Measurements from ENCODE around the gene TRABD2B.

The TRABD2B gene

DNA sequence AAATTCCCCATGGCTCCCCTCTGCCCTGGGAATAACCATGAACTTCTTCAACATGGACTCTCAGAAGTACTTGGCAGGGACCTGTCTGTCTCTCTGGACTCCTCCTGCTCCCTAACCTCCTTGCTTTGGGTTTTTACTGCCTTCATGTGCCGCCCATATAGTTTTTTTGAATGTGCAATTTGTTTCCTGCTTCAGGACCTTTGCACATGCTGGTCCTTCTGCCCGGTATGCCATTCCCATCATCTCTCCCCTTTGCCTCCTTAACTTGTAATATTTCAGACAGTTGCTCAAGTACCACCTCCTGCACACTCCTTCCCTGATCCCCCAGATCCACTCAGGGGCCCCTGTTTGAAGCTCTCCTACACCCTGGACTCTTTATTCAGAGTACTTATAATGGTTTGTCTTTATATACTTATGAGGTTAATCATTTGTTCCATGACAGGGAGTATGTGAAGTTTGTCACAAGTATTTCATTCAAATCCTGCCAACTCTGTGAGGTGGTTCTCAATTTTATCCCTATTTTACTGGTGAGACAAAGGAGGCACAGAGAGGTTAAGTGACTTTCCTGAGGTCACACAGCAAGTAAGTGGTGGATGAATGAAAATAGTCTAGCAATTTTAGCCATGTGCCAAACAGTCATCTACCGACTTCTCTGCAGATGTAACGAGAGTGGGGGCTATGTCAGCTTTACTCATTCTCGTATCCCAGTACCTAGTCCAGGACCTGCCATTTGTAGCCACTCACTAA, 180.7 kb downstream of the TRABD2B start:
- Histone ChIP-seq H3K9me2 (replicated peaks; ENCODE audit: insufficient read depth, low read length) (no peaks in the 10 kb centered on the region), H3K9ac (ENCODE audit: low read length) (no peak overlapping the region), H3K79me2 (ENCODE audit: insufficient read depth, low read length) (no peaks in the 10 kb centered on the region), H3K4me2 (ENCODE audit: low read depth, low read length, poor library complexity, severe bottlenecking) (no peak overlapping the region), H3K36me3 (ENCODE audit: low read length) (no peaks in the 10 kb centered on the region), H3F3A (ENCODE audit: insufficient read depth) (no peaks in the 10 kb centered on the region), H3K9me3 (ENCODE audit: insufficient read depth, low read length) (no peaks in the 10 kb centered on the region), H4K20me1 (ENCODE audit: low read depth, low read length) (no peaks in the 10 kb centered on the region), H3K4me3 (ENCODE audit: insufficient read depth, low read length, poor library complexity, severe bottlenecking) (no peak overlapping the region), H3K27ac (ENCODE audit: low read depth, low read length) (no peak overlapping the region), H2AFZ (ENCODE audit: low read depth, low read length, severe bottlenecking) (no peak overlapping the region), H3K27me3 (ENCODE audit: low read length) (no peaks in the 10 kb centered on the region)
- no peak for TF ChIP-seq EZH2phosphoT487 (conservative IDR thresholded peaks at IDR 0.05; ENCODE audit: low read length)
- TF ChIP-seq, protein P1, sequence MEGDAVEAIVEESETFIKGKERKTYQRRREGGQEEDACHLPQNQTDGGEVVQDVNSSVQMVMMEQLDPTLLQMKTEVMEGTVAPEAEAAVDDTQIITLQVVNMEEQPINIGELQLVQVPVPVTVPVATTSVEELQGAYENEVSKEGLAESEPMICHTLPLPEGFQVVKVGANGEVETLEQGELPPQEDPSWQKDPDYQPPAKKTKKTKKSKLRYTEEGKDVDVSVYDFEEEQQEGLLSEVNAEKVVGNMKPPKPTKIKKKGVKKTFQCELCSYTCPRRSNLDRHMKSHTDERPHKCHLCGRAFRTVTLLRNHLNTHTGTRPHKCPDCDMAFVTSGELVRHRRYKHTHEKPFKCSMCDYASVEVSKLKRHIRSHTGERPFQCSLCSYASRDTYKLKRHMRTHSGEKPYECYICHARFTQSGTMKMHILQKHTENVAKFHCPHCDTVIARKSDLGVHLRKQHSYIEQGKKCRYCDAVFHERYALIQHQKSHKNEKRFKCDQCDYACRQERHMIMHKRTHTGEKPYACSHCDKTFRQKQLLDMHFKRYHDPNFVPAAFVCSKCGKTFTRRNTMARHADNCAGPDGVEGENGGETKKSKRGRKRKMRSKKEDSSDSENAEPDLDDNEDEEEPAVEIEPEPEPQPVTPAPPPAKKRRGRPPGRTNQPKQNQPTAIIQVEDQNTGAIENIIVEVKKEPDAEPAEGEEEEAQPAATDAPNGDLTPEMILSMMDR (IDR thresholded peaks at IDR 0.05; ENCODE audit: insufficient read depth, low read length, poor library complexity, severe bottlenecking) = no peak

DNA sequence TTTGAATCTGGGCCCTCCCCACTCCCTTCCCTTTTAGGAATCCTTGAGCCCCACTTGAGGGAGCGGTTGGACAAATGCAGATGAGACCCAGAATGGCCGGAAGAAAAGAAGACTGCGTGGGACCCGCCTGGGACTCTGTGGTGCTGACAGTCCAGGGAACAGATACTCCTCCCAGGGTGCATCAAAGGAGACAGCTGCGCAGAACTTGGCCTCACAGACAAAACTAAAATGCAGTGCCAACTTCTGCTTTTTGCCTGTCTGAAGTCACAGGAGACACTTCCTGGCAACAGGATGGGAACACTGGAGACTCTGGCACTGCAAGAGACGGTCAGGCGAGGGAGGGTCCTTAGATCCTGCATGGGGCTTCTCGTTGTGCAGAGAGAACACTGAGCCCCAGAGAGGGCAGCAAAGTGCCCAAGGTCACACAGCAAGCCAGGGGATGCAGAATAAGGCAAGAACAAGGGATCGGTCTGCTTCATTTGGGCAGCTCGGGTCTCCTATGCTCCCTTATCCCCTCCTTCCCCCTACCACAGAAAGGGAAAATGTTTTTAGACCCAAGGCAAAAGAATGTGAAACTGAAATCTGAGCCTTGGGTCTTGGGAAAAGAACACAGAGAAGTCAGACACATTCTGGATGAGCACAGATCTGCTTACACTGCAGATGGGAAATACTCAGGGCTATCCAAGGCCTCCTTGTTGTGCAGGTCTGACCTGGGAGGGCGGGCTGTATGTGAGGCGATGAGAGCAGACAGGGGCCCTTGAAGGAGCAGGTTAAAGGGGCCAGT, 182.4 kb downstream of the TRABD2B start:
- no peaks in the 10 kb centered on the region for H3K27me3 ChIP-seq (ENCODE audit: low read length)
- H4K20me1 ChIP-seq (ENCODE audit: low read depth, low read length) = no peaks in the 10 kb centered on the region
- no peak overlapping the region for H3K4me2 ChIP-seq (ENCODE audit: low read depth, low read length, poor library complexity, severe bottlenecking)
- no peaks in the 10 kb centered on the region for H3K9me3 ChIP-seq (ENCODE audit: insufficient read depth, low read length)
- H3K9me2 ChIP-seq (replicated peaks; ENCODE audit: insufficient read depth, low read length) = no peaks in the 10 kb centered on the region
- H3K36me3 ChIP-seq (ENCODE audit: low read length) = no peaks in the 10 kb centered on the region
- H3K27ac ChIP-seq (ENCODE audit: low read depth, low read length) = no peak overlapping the region
- H3K9ac ChIP-seq (ENCODE audit: low read length) = no peak overlapping the region
- H3F3A ChIP-seq (ENCODE audit: insufficient read depth) = no peaks in the 10 kb centered on the region
- no peak overlapping the region for H3K4me3 ChIP-seq (ENCODE audit: insufficient read depth, low read length, poor library complexity, severe bottlenecking)
- no peak overlapping the region for H2AFZ ChIP-seq (ENCODE audit: low read depth, low read length, severe bottlenecking)
- TF ChIP-seq EZH2phosphoT487 (conservative IDR thresholded peaks at IDR 0.05; ENCODE audit: low read length) = no peak
- TF ChIP-seq, protein P1 (IDR thresholded peaks at IDR 0.05; ENCODE audit: insufficient read depth, low read length, poor library complexity, severe bottlenecking) = no peak
- no peaks in the 10 kb centered on the region for H3K79me2 ChIP-seq (ENCODE audit: insufficient read depth, low read length)

DNA sequence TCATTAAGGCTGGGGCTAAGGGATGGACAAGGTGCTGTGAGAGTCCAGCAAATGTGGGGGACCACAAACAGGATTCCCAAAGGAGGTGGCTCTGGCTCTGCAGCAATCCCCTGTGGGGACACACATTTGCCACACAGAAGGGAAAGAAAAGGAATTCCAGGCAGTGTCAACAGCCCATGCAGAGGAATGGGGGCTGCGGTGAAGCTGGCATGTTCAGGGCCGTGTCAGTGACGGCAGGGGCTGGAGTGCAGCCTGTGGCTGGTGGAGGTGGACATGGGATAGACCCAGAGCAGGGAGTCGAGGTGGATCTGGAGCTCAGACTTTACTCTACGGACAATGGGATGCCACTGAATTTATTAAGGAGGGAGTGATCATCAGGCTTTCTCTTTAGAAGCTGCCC, 183.2 kb downstream of the TRABD2B start:
- no peaks in the 10 kb centered on the region for H3K9me3 ChIP-seq (ENCODE audit: insufficient read depth, low read length)
- no peaks in the 10 kb centered on the region for H3F3A ChIP-seq (ENCODE audit: insufficient read depth)
- H4K20me1 ChIP-seq (ENCODE audit: low read depth, low read length) = no peaks in the 10 kb centered on the region
- H2AFZ ChIP-seq (ENCODE audit: low read depth, low read length, severe bottlenecking) = no peak overlapping the region
- H3K9ac ChIP-seq (ENCODE audit: low read length) = no peak overlapping the region
- H3K9me2 ChIP-seq (replicated peaks; ENCODE audit: insufficient read depth, low read length) = no peaks in the 10 kb centered on the region
- H3K27ac ChIP-seq (ENCODE audit: low read depth, low read length) = no peak overlapping the region
- H3K79me2 ChIP-seq (ENCODE audit: insufficient read depth, low read length) = no peaks in the 10 kb centered on the region
- no peaks in the 10 kb centered on the region for H3K27me3 ChIP-seq (ENCODE audit: low read length)
- H3K36me3 ChIP-seq (ENCODE audit: low read length) = no peaks in the 10 kb centered on the region
- no peak overlapping the region for H3K4me2 ChIP-seq (ENCODE audit: low read depth, low read length, poor library complexity, severe bottlenecking)
- H3K4me3 ChIP-seq (ENCODE audit: insufficient read depth, low read length, poor library complexity, severe bottlenecking) = no peak overlapping the region
- TF ChIP-seq, protein P1 (IDR thresholded peaks at IDR 0.05; ENCODE audit: insufficient read depth, low read length, poor library complexity, severe bottlenecking) = no peak
- TF ChIP-seq EZH2phosphoT487 (conservative IDR thresholded peaks at IDR 0.05; ENCODE audit: low read length) = no peak
